HG03432 (cell line): ENCODE results near the gene OPCML.
A peak's percentile ranks its signal among the peaks of the same experiment; 100 is the strongest.

Experiments
- ATAC-seq: cut with Tn5 transposase; IDR thresholded peaks from one replicate; pipeline ENCODE4 v1.9.1; 2021; ENCODE audit warnings: mild to moderate bottlenecking, moderate library complexity; ENCODE audit not compliant: unreplicated experiment

Gene OPCML

DNA sequence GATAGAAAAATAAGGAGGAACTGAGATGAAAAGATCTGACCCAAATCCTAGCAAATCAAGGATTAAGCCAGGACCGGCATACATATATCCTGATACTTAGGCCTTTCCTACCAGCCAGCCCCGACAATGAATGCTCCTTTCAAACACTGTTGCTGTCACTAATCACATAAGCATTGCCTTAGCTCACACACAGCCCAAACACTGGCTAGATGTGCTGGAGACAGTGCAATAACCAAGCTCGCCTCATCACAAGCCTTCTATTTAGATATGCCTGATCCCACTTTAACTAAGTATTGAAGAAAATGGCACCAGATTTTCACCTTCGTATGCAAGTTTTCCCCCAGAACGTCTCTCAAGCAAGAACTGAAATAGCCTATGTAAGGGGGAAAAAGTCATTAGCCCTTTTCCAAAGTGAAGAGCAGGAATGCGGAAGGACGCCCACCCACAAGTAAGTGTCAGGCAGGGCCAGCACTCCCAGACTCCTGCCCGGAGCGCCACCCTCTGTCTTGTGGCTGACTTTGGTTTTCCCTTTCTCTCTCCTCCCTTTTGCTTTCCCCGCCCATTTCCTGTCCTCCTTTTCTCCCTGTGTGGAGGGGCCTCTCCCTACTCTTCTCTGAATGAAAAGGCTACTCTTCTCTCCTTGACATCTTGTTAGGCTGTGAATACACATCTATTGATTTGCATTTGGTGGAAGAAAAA lies 8.9 kb upstream of the OPCML start:
- no peak for ATAC-seq

- no peak for ATAC-seq
Observed at GRCh38 chr11:133536198-133536597, 3.9 kb upstream of the OPCML start.

GRCh38 chr11:133533205-133533604 lies 904 bp upstream of the OPCML start:
- ATAC-seq: no peak

- no peak for ATAC-seq
Observed at GRCh38 chr11:133531458-133531857, 843 bp downstream of the OPCML start.

DNA sequence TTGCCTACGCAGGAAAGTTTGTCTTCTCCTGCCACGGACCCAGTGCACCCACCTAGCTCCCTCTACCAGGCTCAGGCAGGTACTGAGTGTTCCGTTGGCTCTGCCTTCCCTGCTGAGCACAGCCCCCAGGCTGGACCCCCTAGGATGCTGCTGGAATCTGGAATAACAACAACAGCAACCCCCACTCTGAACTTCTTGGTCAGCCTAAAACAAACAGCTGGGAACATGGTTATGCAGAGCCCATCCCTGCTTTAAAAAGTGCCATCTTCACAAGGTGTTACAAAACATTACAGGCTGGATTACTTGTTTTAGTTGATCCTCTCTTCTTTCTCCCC lies 1.8 kb downstream of the OPCML start:
- ATAC-seq: no peak

DNA sequence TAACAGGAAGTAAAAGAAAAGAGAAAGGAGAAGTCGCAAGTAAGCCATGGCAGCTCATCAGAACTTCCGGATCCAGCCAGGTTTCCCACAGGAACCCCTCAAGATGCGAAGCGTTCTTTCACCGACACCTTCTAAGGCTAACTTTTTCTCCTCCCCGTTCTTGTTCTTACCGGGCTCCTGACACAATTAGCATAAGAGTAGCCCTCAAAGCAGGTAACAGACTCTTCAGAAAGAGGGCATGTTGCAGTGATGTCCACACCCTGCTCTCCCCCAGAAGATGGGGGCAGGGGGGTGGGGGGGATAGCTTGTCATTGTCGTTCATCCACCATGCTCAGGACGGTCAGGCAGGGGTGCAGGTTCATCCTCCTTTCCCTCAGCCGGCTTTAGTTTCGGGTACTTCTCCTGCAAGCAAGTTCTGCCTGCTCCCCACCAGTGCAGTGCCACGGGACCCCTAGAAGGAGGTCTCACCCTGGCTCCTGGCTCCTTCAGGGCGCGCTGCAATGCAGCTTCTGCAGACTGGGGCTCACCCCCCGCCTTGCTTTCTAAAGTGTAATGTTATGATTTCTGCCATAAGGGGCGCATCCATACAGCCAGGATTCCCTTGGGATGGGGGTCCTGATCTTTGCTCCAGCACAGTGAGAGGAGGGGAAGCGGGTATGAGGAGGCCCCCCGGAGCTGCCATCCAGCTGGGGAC lies 2.3 kb downstream of the OPCML start:
- ATAC-seq: no peak

DNA sequence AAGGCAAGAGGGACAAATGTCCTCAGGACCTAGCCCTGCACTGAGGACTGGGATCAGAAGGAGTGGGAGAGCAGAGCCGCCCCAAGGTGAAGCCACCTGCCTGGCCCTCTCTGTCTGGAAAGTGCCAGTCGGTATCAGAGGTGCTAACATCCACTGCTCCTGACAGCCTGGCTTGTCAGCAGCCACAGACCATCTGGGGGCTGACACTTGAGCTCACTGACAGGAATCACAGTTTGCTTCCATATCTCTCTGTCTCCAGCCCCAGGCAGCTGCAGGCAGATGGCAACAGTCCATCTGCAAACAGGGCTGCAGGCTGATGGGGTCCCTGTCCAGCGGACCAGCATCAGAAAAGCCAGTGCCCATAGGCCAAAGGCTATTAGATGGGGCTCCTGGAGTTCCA lies 5.5 kb downstream of the OPCML start:
- no peak for ATAC-seq

DNA sequence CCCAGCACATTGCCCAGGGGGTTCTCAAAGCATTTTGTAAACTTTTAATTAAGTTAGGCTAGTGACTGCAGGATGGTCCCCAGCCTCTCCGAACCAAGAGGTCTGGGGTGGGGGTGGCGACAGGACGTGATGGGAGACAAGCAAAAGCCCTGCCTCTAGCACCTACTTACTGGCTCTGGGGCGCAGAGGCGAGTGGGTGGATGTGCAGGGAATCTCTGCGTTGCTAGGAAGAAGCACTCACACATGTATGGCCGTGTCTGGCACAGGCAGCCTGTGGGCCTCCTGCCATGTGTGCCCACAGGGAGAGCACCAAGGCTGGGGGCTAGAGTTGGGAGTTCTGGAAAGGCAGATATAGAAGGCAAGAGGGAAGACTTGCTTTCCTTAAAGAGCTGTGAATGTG lies 6.3 kb downstream of the OPCML start:
- no peak for ATAC-seq

DNA sequence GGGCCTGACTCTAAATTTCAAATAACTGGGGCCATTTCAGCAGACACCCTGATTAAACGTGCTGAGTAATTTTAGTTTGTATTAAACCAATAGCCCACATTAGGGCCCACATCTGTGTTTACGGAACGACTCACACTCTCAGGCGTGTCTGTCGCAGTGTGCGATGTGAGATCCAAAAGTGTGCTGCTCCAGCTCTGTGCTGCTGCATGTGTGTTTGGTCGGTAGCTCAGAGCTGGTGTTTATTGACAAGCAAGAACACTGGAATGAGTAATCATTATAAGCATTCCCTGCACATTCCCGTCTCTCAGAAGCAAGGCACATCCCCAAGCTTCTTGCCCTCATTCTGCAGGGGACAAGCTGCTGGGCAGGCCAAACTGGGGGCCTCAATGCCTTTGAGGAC lies 7.8 kb downstream of the OPCML start:
- no peak for ATAC-seq

- ATAC-seq: no peak
Observed at GRCh38 chr11:133522344-133522743, 10.0 kb downstream of the OPCML start.

DNA sequence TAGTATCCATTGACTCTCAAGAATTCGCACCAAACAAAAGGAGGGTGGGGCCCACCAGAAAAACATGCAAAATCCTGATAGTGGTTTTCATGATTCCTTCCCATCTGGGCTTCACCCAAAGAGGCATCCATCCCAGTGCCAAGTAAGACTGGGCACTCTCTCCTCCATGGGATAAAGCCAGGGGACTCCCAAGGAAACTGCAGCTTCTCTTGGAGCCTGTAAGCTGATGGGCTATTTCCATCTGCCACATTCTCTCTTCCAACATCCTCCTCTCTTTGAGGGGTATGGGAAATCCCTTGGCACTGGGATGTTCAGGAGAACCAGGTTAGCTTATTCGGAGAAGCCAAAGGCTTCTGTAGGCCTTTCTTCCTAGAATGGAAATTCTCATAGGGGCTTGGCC lies 10.8 kb downstream of the OPCML start:
- no peak for ATAC-seq

DNA sequence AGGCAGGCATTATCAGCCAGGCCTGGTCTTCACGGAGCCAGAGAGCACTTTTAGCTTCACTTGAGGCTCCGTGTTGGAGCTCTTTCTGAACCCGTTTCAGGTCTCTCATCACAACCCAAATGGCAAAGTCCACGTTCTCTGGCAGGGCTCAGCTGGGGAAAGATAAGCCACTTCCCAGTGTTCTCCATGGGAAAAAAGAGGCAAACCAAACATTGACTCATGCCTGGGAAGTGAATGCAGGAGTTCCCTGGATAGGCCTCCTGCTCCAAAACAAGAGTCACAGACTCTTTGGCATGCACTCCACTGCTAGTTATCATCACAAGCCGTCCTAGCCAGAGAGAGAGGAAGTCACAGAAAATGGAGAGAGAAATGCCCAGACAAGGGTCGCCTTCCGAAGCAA lies 11.6 kb downstream of the OPCML start:
- ATAC-seq: no peak

- ATAC-seq: no peak
Observed at GRCh38 chr11:133519560-133519959, 12.7 kb downstream of the OPCML start.

DNA sequence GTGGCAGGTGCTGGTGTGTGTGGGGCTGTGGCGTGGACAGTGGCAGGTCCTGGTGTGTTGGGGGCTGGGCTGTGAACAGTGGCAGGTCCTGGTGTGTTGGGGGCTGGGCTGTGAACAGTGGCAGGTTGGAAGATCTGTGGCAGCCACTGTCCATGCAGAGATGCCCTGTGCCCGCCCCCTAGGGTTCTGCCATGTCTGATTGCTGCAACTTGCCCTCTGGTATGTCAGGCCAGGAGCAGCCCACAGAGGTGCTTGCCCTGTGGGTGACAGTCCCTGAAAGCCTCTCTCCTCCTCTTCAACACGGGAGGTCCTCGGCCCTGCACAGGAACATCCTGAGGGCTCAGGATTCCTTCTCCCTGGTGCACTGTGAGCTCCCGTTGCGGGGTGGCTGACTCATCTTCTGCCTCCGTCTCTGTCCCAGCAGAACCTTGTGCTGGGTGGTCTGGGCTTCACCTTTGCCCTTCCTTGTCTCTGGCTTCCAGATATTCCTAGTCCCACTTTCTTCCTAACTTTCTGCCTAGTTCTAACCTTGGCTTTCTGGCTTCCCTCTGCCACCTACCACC lies 13.5 kb downstream of the OPCML start:
- no peak for ATAC-seq

GRCh38 chr11:133516845-133517244 lies 15.5 kb downstream of the OPCML start:
- no peak for ATAC-seq

- no peak for ATAC-seq
Observed at GRCh38 chr11:133515107-133515506, 17.2 kb downstream of the OPCML start.

- no peak for ATAC-seq
Observed at GRCh38 chr11:133509924-133510697, 22.2 kb downstream of the OPCML start.

GRCh38 chr11:133508468-133508867 lies 23.8 kb downstream of the OPCML start:
- no peak for ATAC-seq

- no peak for ATAC-seq
Observed at GRCh38 chr11:133507185-133507584, 25.1 kb downstream of the OPCML start.

DNA sequence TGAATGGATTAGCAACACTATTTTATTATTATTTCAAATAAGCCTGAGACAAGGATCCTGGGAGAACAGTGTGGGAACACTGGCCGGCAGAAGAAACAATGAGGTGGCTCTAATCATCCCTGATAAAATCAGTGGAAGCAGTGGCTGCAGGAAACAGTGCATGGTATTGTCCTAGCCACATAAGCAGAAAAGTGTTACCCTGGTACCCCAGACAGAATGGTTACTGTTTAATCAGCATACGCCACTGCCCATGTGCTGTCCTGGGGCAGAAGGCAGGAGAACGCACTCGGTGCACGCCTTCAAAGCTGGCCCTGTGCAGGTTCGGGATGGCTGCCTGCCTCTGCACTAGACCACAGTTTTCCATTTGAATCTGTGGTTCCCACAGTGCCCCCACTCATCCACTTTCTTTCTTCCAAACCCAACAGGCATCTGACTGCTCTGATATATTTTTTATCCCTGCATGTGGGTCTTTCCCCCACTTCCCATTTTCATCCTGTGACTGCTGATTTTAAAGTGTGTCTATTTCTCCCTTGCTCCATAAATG lies 25.7 kb downstream of the OPCML start:
- no peak for ATAC-seq

- ATAC-seq: peak; percentile 88
Observed at GRCh38 chr11:133506023-133506422, 26.3 kb downstream of the OPCML start.
